PFSK-1 (cell line): ENCODE data around the gene GRK5.

Source experiments
- POLR2AphosphoS5 ChIP-seq: IDR thresholded peaks from 2 replicates; pipeline ENCODE4 v1.6.1; 2012; ENCODE audit warnings: low read depth, mild to moderate bottlenecking, control low read depth, low read length, moderate library complexity
- TAF1 ChIP-seq: IDR thresholded peaks from 2 replicates; pipeline ENCODE4 v1.6.1; 2012; ENCODE audit warnings: low read length, control low read depth, borderline replicate concordance; ENCODE audit not compliant: insufficient read depth
- TF ChIP-seq, protein P1 (sequence below), 2 experiments: IDR thresholded peaks; 2 replicates each; pipeline versions ENCODE4 v1.6.1 to v1.8.0; 2011 to 2012; ENCODE audit warnings: low read depth in 2 of 2, low read length in 2 of 2, control low read depth in 1 of 2, inconsistent platforms in 1 of 2, mild to moderate bottlenecking in 1 of 2, moderate library complexity in 1 of 2; ENCODE audit not compliant: insufficient read depth in 1 of 2

DNA sequence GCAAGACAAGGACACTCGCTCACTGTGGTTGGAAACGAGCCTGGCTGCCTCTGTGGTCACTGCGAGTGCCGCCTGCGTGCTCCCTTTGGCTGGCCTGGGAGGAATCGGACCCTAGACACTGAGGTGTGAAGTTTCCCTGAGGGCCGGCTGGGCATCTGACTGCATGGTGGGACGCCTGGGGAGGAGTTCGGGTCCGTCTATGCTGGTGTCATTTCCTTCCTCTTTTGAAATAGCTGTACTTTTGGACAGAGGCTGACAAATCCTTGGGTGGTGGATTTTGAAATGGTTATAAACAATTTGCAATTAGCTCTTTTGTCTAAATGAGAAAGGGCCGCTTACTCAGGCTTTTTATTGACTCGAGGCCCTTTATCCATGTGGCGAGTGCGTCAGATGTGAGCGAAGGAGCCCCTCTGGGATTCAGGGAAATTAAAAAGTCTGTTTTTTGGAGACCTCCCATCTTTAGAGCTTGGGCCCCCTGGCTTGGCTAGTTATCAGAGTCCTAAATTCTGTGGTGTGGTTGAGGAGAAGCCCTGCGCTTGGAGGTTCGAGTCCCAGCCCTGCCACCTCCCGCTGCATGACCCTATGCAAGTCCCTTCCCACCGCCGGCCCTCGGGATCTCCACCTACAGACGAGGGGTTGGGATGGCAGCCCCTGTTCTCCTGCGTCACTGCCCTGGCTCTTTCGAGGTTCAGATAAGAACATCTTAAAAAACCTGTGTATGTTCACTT is 188.1 kb downstream of the GRK5 start:
- TF ChIP-seq TAF1 = no peak
- TF ChIP-seq POLR2AphosphoS5 = no peak
- TF ChIP-seq, protein P1, sequence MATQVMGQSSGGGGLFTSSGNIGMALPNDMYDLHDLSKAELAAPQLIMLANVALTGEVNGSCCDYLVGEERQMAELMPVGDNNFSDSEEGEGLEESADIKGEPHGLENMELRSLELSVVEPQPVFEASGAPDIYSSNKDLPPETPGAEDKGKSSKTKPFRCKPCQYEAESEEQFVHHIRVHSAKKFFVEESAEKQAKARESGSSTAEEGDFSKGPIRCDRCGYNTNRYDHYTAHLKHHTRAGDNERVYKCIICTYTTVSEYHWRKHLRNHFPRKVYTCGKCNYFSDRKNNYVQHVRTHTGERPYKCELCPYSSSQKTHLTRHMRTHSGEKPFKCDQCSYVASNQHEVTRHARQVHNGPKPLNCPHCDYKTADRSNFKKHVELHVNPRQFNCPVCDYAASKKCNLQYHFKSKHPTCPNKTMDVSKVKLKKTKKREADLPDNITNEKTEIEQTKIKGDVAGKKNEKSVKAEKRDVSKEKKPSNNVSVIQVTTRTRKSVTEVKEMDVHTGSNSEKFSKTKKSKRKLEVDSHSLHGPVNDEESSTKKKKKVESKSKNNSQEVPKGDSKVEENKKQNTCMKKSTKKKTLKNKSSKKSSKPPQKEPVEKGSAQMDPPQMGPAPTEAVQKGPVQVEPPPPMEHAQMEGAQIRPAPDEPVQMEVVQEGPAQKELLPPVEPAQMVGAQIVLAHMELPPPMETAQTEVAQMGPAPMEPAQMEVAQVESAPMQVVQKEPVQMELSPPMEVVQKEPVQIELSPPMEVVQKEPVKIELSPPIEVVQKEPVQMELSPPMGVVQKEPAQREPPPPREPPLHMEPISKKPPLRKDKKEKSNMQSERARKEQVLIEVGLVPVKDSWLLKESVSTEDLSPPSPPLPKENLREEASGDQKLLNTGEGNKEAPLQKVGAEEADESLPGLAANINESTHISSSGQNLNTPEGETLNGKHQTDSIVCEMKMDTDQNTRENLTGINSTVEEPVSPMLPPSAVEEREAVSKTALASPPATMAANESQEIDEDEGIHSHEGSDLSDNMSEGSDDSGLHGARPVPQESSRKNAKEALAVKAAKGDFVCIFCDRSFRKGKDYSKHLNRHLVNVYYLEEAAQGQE (IDR thresholded peaks at IDR 0.05; ENCODE audit: insufficient read depth in 1 of 2, low read depth in 2 of 2, low read length in 2 of 2) = no peak
